ENCODE measurements around the gene FOXN3.

- TF ChIP-seq CTCF (IDR thresholded peaks at IDR 0.05; ENCODE audit: low read depth, low read length) (no peak), MYC (IDR thresholded peaks at IDR 0.05; ENCODE audit: low read depth, low read length) (no peak)
Observed at GRCh38 chr14:89202413-89203190, 214.4 kb downstream of the FOXN3 start.
